GM21737 (cell line): ENCODE data around the gene KRTAP5-10.
"Not testable (repeated sequence)": the region's sequence is repeated elsewhere in the genome, so short reads cannot be mapped to it uniquely, and the experiment has no call there.

Source experiments
- ATAC-seq: cut with Tn5 transposase; IDR thresholded peaks from one replicate; pipeline ENCODE4 v1.9.1; 2021; ENCODE audit warnings: mild to moderate bottlenecking, moderate library complexity; ENCODE audit not compliant: unreplicated experiment

Gene KRTAP5-10

DNA sequence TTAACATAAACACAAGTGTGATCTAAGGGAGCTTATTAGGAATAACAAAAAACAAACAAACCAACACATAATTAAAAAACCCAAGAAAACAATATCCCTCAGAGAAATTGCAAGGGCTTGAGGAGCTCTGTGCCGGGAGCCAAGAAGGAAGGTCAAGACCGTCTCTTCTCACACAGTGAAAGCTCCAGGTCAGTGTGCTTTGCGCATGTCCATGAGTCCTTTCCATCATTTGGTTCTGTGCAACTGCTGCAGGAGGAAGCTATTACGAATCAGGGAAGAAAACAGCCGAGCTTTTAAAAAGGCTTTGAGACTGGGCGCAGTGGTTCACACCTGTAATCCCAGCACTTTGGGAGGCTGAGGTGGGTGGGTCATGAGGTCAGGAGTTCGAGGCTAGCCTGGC lies 23.0 kb upstream of the KRTAP5-10 start:
- no peak for ATAC-seq

DNA sequence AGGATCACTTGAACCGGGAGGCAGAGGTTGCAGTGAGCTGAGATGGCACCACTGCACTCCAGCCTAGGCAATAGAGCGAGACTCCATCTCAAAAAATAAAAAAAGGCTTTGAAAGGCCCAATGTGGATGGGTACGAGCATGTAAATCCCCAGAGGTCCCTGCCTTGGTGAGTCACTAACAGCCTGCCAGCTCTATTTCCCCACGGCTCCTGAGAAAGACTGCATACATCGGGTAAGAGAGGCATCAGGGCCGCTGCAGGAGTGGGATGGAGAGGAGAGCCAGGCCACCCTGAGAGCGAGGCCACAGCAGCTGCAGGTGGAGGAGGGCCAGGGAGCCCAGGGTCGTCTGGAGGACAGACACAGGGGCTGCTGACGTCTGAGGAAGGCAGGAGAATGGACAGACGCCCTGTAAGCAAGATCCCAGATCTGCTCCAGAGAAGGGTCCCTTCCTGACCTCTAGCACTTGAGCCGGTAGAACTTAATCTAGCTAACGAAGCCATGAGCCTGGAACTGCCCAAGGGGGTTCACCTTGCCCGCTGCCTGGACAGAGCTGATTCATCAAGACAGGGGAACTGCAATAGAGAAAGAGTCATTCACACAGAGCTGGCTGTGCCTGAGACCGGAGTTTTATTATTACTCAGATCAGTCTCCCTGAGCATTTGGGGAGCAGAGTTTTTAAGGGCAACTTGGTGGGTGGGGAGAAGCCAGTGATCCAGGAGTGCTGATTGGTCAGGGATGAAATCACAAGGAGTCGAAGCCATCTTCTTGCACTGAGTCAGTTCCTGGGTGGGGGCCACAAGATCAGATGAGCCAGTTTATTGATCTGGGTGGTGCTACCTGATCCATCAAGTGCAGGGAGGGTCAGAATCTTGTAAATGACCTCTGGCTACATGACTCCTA lies 22.2 kb upstream of the KRTAP5-10 start:
- ATAC-seq, result no peak

GRCh38 chr11:71543866-71544265 lies 21.5 kb upstream of the KRTAP5-10 start:
- no peak for ATAC-seq

GRCh38 chr11:71544525-71545214 lies 20.7 kb upstream of the KRTAP5-10 start:
- no peak for ATAC-seq

GRCh38 chr11:71545405-71545966 lies 19.9 kb upstream of the KRTAP5-10 start:
- ATAC-seq, result no peak

- ATAC-seq, result no peak
Observed at GRCh38 chr11:71548120-71548519, 17.2 kb upstream of the KRTAP5-10 start, which contains the start of gene KRTAP5-9. TSS of gene KRTAP5-9 (plus strand) at chr11:71548420. CDS start at chr11:71548658, 238 bp downstream.

- ATAC-seq, result no peak
Observed at GRCh38 chr11:71548716-71549151, 16.6 kb upstream of the KRTAP5-10 start.

- ATAC-seq, result no peak
Observed at GRCh38 chr11:71551711-71552110, 13.7 kb upstream of the KRTAP5-10 start.

DNA sequence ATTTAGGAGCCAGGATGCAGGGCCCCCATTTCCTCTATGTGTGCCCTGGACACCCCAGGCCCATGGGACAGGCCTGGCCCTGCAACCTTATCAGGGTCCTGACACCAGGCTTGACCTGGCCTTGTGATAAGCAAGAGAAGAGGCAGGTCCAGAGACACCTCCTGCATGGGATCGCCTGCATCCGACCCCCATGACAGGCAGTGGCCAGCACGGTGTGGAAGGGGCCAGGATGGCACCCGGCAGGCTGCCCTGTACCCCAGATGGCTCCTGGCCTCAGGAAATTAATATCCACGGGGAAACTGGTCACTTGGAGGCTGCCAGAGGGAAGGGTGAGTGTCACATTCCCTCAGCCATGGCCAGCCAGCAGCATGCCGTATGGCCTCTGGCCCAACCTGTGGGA lies 10.4 kb upstream of the KRTAP5-10 start:
- ATAC-seq, result no peak

- ATAC-seq, result no peak
Observed at GRCh38 chr11:71555508-71555907, 9.9 kb upstream of the KRTAP5-10 start.

- ATAC-seq, result no peak
Observed at GRCh38 chr11:71556018-71556417, 9.3 kb upstream of the KRTAP5-10 start.

- no peak for ATAC-seq
Observed at GRCh38 chr11:71557257-71557656, 8.1 kb upstream of the KRTAP5-10 start.

- no peak for ATAC-seq
Observed at GRCh38 chr11:71558996-71559395, 6.4 kb upstream of the KRTAP5-10 start.

GRCh38 chr11:71562120-71562519 lies 3.2 kb upstream of the KRTAP5-10 start:
- ATAC-seq, result no peak

- ATAC-seq, result no peak
Observed at GRCh38 chr11:71563406-71563805, 2.0 kb upstream of the KRTAP5-10 start.

- no peak for ATAC-seq
Observed at GRCh38 chr11:71564430-71564829, 933 bp upstream of the KRTAP5-10 start.

- ATAC-seq, result no peak
Observed at GRCh38 chr11:71566081-71566620, 788 bp downstream of the KRTAP5-10 start.

DNA sequence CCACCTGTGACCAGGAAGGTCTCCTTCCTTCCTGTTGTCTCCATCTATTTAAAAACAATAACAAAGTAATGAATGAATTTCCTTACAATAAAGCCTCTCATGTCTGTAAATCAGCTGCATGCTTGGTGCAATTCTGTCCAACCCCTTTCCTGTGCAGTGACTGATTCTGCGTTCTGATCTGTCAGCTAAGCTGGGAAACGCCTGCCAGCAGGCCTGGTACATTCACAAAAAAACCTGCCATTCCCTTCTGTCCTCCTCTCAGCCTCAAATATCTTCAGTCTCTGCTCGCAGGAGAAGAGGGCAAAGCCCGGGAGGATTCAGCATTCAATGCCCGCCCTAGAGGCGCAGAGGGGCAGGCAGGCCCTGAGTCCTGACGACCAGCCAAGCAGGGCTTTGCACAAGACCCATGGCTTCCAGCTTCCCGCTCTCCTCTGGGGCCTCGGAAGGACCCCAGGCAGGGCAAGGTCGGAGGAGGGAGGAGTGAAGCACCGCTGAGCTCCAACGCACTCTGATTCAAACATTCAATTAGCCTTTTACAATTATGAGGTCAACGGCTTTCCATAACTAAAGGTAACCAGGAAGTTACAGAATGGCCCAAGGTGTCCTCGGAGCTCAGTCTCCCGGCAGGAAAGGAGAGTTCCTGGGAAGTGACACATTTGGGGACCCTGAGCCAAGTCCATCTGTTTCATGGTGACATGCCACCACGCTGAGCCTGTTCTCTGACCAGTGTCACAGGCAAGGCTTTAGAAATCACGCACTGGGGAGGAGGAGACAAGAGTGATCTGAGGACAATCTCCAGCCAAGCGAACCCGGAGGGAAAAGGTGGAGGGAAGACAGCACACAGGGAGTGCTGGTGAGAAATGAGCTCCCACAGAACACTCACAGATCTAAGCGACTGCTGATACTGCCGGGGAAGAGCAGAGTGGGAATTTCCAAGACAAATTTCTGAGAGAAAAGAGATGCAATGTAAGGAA lies 1.6 kb downstream of the KRTAP5-10 start:
- ATAC-seq, result not testable (repeated sequence)

DNA sequence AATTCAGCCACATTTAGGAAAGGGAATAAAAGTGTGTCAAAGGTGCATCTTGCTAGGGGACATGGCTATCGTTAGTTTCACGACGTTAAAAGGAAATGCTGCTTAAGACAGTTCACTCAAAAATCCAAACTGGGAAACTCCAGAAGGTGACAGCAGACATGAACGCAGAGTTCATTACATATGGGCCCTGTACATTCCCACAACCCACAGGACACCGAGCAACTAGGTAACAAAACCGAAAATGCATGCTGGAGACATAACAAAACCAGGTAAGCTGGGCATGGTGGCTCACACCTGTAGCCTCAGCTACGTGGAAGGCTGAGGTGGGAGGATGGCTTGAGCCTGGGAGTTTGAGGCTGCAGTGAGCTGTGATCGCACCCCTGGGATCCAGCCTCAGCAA lies 2.3 kb downstream of the KRTAP5-10 start:
- not testable (repeated sequence) for ATAC-seq

DNA sequence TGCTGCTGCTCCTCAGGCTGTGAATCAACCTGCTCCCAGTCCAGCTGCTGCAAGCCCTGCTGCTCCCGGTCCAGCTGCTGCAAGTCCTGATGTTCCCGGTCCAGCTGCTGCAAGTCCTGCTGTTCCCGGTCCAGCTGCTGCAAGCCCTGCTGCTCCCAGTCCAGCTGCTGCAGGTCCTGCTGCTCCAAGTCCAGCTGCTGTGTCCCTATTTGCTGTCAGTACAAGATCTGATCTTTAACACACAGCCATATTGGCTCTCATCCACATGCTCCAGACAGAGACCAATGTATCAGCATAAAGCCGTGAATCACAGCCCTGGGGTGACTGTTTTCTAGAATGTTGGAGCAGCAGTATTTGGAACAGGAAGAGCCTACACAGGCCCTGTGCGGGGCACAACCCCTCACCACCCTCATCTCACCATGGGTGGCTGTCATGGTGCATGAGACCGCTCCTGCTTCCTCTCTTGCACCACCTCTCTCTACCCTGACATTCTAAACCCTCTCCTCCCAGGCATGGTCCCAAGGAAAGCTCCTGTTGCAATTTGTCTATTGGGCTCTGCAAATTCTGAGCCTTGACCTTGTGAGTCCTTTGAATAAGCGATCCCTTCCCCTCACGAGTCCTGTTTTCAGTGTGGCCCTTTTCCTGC lies 3.5 kb downstream of the KRTAP5-10 start:
- no peak for ATAC-seq
